ENCODE data around the gene MYOZ3. TPM values are rescaled to one million over a fixed set of nuclear protein-coding genes. Genes with fewer than 3 reads are reported as not detected.

MYOZ3 gene
- total and polyA plus RNA-seq, 2 experiments from 2014 or later, result 6.8 to 10.7 TPM

DNA sequence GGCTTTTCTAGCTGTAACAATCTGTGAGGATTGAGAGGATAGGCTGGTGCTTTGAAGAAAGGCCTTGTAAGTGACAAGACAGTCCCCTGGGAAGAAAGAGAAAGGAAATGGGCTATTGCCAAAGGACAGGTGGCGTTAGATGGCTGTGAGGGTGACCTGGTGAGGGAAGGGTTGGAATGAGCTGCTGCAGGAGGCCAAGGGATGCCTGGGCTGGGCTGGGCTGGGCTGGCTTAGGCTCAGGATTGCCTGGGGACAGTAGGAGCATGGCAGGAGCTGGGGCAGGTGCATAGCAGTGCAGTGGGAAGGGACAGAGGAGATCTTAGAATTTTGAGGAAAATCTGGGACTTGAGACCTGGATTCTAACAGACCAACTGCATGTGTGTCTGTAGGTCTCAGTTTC lies 9.7 kb upstream of the MYOZ3 start:
- H3K27me3 ChIP-seq, result no peaks in the 10 kb centered on the region
- H3K9me3 ChIP-seq (ENCODE audit: low read depth), result no peaks in the 10 kb centered on the region
- no peaks in the 10 kb centered on the region for H3K36me3 ChIP-seq
- H3K27ac ChIP-seq, result no peak overlapping the region
- no peak overlapping the region for H3K4me3 ChIP-seq
- DNase-seq (ENCODE audit: low read depth in 1 of 2, low spot score in 1 of 2), result no peak
- TF ChIP-seq CTCF (IDR thresholded peaks at IDR 0.05; ENCODE audit: low read depth, low read length), result no peak
- no peaks in the 10 kb centered on the region for H3K4me1 ChIP-seq (ENCODE audit: low read depth)

DNA sequence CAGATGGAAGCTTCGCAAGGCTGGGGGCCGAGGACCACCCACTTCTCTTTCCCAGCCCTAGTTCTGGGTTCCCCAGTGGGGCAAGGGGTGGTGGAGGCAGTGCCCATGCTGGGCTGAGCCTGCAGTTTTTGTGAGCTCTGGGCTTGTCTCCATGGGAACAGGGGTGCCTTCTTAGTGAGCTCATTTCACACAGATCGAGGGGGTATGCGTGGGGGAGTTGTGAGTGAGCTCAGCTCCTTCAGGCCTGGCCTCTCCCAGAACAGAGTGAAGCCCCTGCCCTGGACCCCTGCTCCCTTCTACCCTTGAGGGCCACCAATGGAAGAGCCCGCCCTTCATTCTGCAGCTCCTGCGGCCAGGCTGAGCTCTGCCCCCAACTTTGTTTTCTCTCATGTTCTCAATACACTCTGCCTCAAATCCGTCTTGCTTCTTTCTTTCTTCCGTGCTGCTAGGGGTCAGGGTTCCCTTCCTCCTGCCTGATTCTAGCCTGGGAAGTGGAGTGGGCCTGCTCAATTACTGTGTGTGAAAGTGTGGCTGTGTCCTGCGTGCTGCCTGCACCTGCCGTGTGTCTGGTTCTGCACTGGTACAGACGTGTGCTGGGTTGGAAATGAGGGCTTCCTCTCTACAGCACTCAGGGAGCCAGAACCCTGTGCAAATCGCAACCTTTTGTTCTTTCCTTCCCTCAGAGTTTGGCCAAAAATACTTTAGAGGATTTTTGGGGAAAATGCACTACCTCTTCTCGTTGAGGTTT lies 9.0 kb upstream of the MYOZ3 start:
- Histone ChIP-seq H3K27me3 (no peaks in the 10 kb centered on the region), H3K9me3 (ENCODE audit: low read depth) (no peaks in the 10 kb centered on the region), H3K4me1 (ENCODE audit: low read depth) (peaks cover 3% of the 10 kb centered on the region), H3K4me3 (no peak overlapping the region), H3K36me3 (no peaks in the 10 kb centered on the region), H3K27ac (no peak overlapping the region)
- no peak for DNase-seq (ENCODE audit: low read depth in 1 of 2, low spot score in 1 of 2)
- TF ChIP-seq CTCF (IDR thresholded peaks at IDR 0.05; ENCODE audit: low read depth, low read length), result no peak

DNA sequence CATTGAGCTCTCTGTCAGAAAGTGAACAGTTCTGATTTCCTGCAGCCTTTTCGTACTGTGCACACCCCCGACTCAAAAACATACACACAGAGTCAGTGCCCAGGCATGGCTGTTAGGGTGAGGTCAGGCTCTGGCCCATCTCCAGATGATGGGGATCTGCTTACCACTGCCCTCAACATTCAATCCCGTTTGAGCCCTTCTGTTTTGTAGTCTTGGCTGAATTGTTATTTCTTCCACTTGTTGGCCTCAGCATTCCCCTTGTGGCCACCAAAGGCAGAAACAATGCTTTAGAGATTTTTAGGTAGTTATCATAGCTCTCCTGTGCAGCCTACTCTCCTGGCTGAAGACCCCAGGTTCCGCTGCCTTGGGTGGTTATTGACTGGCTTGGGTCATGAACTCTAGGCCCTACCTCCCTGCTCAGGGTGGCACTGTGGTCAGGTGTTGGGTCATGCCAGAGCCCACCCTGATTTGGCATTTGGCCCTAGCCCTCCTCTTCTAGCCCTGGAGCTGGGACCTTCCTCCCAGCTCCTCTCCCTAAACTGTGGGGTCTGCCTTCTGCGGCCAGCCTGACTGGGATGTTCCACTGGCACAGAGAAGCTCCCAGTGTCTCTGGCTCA lies 7.8 kb upstream of the MYOZ3 start:
- Histone ChIP-seq H3K9me3 (ENCODE audit: low read depth) (no peaks in the 10 kb centered on the region), H3K4me1 (ENCODE audit: low read depth) (peaks cover 10% of the 10 kb centered on the region), H3K36me3 (no peaks in the 10 kb centered on the region), H3K27me3 (no peaks in the 10 kb centered on the region), H3K4me3 (no peak overlapping the region), H3K27ac (no peak overlapping the region)
- peak in 1 of 2 donors; percentile 53 for DNase-seq (ENCODE audit: low read depth in 1 of 2, low spot score in 1 of 2)
- TF ChIP-seq CTCF (IDR thresholded peaks at IDR 0.05; ENCODE audit: low read depth, low read length), result peak; percentile 46

DNA sequence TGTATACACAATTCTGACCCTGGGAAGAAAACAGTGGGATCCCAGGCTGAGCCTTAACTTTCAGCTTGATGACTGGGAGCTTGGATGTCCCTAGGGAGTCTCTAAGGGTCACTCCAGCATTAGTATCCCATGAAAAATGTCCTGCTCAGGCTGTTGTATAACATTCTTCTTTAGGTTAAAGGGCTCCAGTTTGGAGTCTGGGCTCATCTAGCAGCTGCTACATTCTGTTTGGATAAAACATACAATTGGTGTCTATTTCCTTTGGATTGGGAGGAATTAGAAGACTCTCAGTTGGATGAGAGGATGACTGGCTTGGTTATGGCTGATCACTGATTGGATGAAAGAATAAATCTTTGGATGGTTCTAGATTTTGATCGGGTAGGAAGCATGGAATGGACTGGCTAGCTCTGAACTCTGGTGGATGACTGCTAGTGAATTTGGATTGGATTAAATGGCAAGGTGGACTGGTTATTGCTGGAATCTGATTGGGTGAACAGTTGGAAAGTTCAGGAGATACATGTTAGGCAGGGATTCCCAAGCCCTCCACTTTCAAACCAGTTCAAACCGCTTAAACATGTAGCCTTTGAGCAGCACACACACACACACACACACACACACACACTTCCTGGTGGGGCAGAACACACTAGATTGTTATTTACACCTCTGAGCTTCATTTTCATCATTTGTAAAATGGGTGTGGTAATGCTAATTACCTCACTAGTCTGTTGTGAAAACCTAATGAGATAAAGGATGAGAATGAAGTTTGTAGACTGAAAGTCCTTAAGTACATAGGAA lies 7.1 kb upstream of the MYOZ3 start:
- H3K4me1 ChIP-seq (ENCODE audit: low read depth), result peaks cover 10% of the 10 kb centered on the region
- no peaks in the 10 kb centered on the region for H3K27me3 ChIP-seq
- no peak for TF ChIP-seq CTCF (IDR thresholded peaks at IDR 0.05; ENCODE audit: low read depth, low read length)
- H3K4me3 ChIP-seq, result no peak overlapping the region
- no peak overlapping the region for H3K27ac ChIP-seq
- H3K9me3 ChIP-seq (ENCODE audit: low read depth), result no peaks in the 10 kb centered on the region
- no peak for DNase-seq (ENCODE audit: low read depth in 1 of 2, low spot score in 1 of 2)
- no peaks in the 10 kb centered on the region for H3K36me3 ChIP-seq

- H3K4me3 ChIP-seq, result no peak overlapping the region
- peaks cover 12% of the 10 kb centered on the region for H3K4me1 ChIP-seq (ENCODE audit: low read depth)
- no peak for DNase-seq (ENCODE audit: low read depth in 1 of 2, low spot score in 1 of 2)
- no peak overlapping the region for H3K27ac ChIP-seq
- no peaks in the 10 kb centered on the region for H3K36me3 ChIP-seq
- no peak for TF ChIP-seq CTCF (IDR thresholded peaks at IDR 0.05; ENCODE audit: low read depth, low read length)
- no peaks in the 10 kb centered on the region for H3K9me3 ChIP-seq (ENCODE audit: low read depth)
- H3K27me3 ChIP-seq, result no peaks in the 10 kb centered on the region
Measured at GRCh38 chr5:150655221-150655620, 5.8 kb upstream of the MYOZ3 start.

Data from cardiac muscle cell (in vitro differentiated cells and primary cell).